DND-41 (cell line): ENCODE data around the gene ATXN7L1.

Source experiments
- CTCF ChIP-seq: IDR thresholded peaks from 2 replicates; pipeline ENCODE4 v1.5.1; 2012; ENCODE audit warnings: borderline replicate concordance, low read length, moderate library complexity, mild to moderate bottlenecking; ENCODE audit not compliant: poor library complexity, severe bottlenecking; ENCODE audit errors: extremely low read depth
- EZH2 ChIP-seq: IDR thresholded peaks from 3 replicates; pipeline ENCODE4 v1.6.1; 2012; ENCODE audit warnings: borderline replicate concordance, low read depth, mild to moderate bottlenecking, moderate library complexity, low read length, inconsistent platforms; ENCODE audit not compliant: severe bottlenecking

DNA sequence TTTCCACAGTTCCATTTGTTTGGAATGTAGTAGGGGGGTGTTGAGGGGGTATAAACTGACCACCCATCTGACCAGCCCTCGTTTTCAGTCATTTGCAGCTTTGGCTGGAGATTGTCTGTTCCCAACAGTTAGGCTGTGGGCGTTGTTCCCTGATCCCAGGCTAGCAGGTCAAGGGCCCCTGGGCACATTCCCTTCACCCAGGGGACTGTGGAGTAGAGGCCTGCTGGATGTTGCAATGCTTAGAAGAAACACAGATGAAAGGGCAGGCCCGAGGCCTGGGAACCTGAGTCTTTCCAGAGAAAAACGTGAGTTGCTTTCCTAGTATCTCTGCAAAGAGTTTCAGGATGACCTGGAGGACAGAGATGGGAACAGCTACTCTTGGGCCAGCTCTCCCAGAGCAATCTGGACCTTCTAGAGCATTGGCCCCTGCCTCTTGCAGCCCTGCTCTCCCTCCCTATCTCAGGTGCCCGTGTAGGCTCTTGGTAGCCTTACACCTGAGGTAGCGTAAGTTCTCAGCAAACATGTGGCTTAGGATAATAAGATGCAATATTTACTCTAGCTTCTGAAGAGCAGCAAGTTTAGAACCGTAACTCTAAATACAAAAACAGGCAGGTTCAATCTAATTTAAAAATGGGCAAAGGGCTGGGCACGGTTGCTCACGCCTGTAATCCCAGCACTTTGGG lies 195.8 kb downstream of the ATXN7L1 start:
- TF ChIP-seq EZH2 (no peak), CTCF (no peak)
